Stimulated activated naive CD8-positive, alpha-beta T cell treated with anti-CD3 and anti-CD28 coated beads, Interleukin-15, amount 100 ng/mL, for 72 hours (primary cell): ENCODE results near the gene G6PC1.
A peak's percentile ranks its signal among the peaks of the same experiment; 100 is the strongest.

Source experiments
- ATAC-seq: fragments of 150-1000 bp; cut with Tn5 transposase; 2 replicates; pipeline ENCODE4 v1.10.0; 2021; ENCODE audit warnings: mild to moderate bottlenecking, moderate library complexity
- DNase-seq, 2 donors: peaks; one replicate each; pipeline ENCODE4 v3.0.0; 2021 to 2022
- H3K27ac Mint-ChIP-seq, 2 donors: one replicate each; pipeline ENCODE4 v1.8.0; 2022; ENCODE audit warnings: mild to moderate bottlenecking in 2 of 2, mixed read lengths in 2 of 2, moderate library complexity in 2 of 2
- H3K27me3 Mint-ChIP-seq: one replicate; pipeline ENCODE4 v1.8.0; 2022; ENCODE audit warnings: mixed read lengths
- H3K4me1 Mint-ChIP-seq: one replicate; pipeline ENCODE4 v1.8.0; 2022; ENCODE audit warnings: mild to moderate bottlenecking, mixed read lengths
- H3K4me3 Mint-ChIP-seq, 2 donors: one replicate each; pipeline ENCODE4 v1.8.0; 2022; ENCODE audit warnings: mild to moderate bottlenecking in 2 of 2, mixed read lengths in 2 of 2, moderate library complexity in 1 of 2
- H3K9me3 Mint-ChIP-seq, 2 donors: one replicate each; pipeline ENCODE4 v1.8.0; 2022; ENCODE audit warnings: mixed read lengths in 2 of 2

The G6PC1 gene

GRCh38 chr17:42944211-42944610 lies 43.6 kb downstream of the G6PC1 start:
- peaks cover 14% of the 10 kb centered on the region for H3K27me3 Mint-ChIP-seq
- ATAC-seq (no peak), DNase-seq (no peak)
- no peak overlapping the region for H3K27ac Mint-ChIP-seq
- no peaks in the 10 kb centered on the region for H3K9me3 Mint-ChIP-seq
- H3K4me3 Mint-ChIP-seq, result no peak overlapping the region
- H3K4me1 Mint-ChIP-seq, result no peaks in the 10 kb centered on the region

- Mint-ChIP-seq H3K9me3 (no peaks in the 10 kb centered on the region), H3K4me1 (no peaks in the 10 kb centered on the region), H3K27me3 (no peaks in the 10 kb centered on the region), H3K27ac (peak overlapping the region in 1 of 2 donors; percentile 72), H3K4me3 (no peak overlapping the region)
- ATAC-seq, result no peak
- DNase-seq, result no peak
Observed at GRCh38 chr17:42946812-42947211, 46.2 kb downstream of the G6PC1 start.

- Mint-ChIP-seq H3K9me3 (no peaks in the 10 kb centered on the region), H3K27me3 (no peaks in the 10 kb centered on the region), H3K27ac (no peak overlapping the region), H3K4me1 (no peaks in the 10 kb centered on the region), H3K4me3 (no peak overlapping the region)
- ATAC-seq (no peak), DNase-seq (no peak)
Observed at GRCh38 chr17:42950044-42950783, 49.6 kb downstream of the G6PC1 start.
